Upper lobe of left lung (tissue), 4 donors: ENCODE measurements around the gene GALNT7.

Experiments
- CTCF ChIP-seq, 6 experiments: fragments of 450-650 bp in 4 of 6; fragments of 200-600 bp in 2 of 6; sonication (generic) in 2 of 6; IDR thresholded peaks; one replicate each; pipeline ENCODE4 v1.5.1; 2016 to 2019; ENCODE audit warnings: antibody characterized with exemption in 6 of 6
- POLR2A ChIP-seq, 4 donors: fragments of 450-650 bp; IDR thresholded peaks; one replicate each; pipeline ENCODE4 v1.5.1; 2016 to 2017; ENCODE audit warnings: antibody characterized with exemption in 4 of 4, mild to moderate bottlenecking in 2 of 4

- TF ChIP-seq CTCF (IDR thresholded peaks at IDR 0.05) = no peak
- no peak for TF ChIP-seq POLR2A (IDR thresholded peaks at IDR 0.05)
Observed at GRCh38 chr4:173273941-173274340, 105.3 kb downstream of the GALNT7 start.
